22Rv1 (cell line): ENCODE results near the gene PLEKHF1.

Experiments
- ZFX ChIP-seq: fragments of 450-650 bp; IDR thresholded peaks from 2 replicates; pipeline ENCODE4 v1.6.1; 2017; ENCODE audit warnings: antibody characterized with exemption, borderline replicate concordance
- TF ChIP-seq, protein P1 (sequence below): fragments of 450-650 bp; IDR thresholded peaks from 2 replicates; pipeline ENCODE4 v1.5.1; 2017; ENCODE audit warnings: mild to moderate bottlenecking

- TF ChIP-seq, protein P1, sequence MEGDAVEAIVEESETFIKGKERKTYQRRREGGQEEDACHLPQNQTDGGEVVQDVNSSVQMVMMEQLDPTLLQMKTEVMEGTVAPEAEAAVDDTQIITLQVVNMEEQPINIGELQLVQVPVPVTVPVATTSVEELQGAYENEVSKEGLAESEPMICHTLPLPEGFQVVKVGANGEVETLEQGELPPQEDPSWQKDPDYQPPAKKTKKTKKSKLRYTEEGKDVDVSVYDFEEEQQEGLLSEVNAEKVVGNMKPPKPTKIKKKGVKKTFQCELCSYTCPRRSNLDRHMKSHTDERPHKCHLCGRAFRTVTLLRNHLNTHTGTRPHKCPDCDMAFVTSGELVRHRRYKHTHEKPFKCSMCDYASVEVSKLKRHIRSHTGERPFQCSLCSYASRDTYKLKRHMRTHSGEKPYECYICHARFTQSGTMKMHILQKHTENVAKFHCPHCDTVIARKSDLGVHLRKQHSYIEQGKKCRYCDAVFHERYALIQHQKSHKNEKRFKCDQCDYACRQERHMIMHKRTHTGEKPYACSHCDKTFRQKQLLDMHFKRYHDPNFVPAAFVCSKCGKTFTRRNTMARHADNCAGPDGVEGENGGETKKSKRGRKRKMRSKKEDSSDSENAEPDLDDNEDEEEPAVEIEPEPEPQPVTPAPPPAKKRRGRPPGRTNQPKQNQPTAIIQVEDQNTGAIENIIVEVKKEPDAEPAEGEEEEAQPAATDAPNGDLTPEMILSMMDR: no peak
- no peak for TF ChIP-seq ZFX
These were observed 48.7 kb upstream of the PLEKHF1 start for GRCh38 chr19:29616541-29616940.
